Stimulated activated naive CD8-positive, alpha-beta T cell treated with anti-CD3 and anti-CD28 coated beads, Interleukin-15, Interleukin-2, amounts not matched to agents 100 ng/mL and 50 ng/mL, for 24 hours (primary cell): ENCODE data around the gene NR2F2.

ENCODE experiments used
- H3K27ac Mint-ChIP-seq: one replicate; pipeline ENCODE4 v1.8.0; 2021; ENCODE audit warnings: mild to moderate bottlenecking, mixed read lengths
- H3K27me3 Mint-ChIP-seq: one replicate; pipeline ENCODE4 v1.8.0; 2021; ENCODE audit warnings: mixed read lengths
- H3K36me3 Mint-ChIP-seq: one replicate; pipeline ENCODE4 v1.8.0; 2021; ENCODE audit warnings: low read depth, mixed read lengths
- H3K4me1 Mint-ChIP-seq: one replicate; pipeline ENCODE4 v1.8.0; 2021; ENCODE audit warnings: low read depth, mixed read lengths
- H3K4me3 Mint-ChIP-seq: one replicate; pipeline ENCODE4 v1.8.0; 2021; ENCODE audit warnings: mild to moderate bottlenecking, mixed read lengths
- H3K9me3 Mint-ChIP-seq: one replicate; pipeline ENCODE4 v1.8.0; 2021; ENCODE audit warnings: mixed read lengths

Gene NR2F2

DNA sequence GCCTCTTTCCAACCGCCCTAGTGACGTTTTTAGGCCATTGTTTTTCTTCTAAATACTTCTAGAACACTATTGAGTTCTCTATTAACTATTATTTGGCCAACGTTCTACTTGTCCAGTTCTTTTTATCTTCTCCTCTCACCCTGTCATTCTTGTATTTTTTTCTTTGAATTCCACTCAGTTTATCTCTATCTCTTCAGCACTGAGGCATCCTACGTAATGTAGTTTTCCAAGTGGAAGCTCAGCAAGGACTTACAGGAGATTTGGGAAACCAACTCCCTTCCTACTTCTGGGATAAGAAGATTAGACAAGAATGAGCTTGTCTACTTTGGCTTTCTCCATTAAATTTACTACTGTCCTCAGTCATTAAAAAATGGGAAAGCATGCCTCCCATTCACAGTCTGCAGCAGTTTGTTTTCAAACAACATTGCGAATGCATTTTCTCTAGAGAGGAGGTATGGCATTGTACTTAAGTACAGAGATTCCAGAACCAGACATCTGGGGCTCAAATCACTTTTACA lies 21.3 kb upstream of the NR2F2 start:
- no peaks in the 10 kb centered on the region for H3K4me1 Mint-ChIP-seq

DNA sequence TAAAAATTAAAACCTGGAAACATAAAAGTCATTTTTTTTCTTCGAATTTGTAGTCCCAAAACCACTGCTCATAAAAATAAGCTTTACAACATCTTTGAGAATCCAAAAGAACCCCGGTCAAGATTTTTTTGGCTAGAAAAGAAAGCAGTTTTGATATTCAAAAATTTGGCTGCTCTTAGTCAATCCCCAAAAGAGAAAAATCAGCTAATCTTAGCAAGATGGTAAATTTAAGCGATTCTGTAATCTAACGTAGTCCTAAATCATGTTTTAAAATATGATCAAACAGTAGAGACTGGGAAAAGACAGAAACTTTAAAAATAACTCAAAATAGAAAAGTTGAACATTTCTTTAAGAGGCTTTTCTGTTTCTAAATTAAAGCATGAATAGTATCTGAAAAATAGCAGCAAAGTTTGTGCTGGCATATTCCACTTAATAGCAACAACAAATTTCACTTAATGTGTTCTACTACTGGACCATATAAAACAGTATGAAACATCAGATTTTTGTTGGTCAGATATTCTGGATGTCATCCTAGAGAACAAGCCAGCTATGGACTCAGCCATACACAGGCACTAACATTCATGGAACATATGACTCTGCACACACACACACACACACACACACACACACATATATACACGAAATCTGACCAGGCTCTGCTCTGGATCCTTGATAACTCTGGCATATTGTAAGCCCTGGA lies 19.1 kb upstream of the NR2F2 start:
- Mint-ChIP-seq H3K27ac (no peak overlapping the region), H3K27me3 (peaks cover 32% of the 10 kb centered on the region), H3K4me3 (no peak overlapping the region), H3K9me3 (no peaks in the 10 kb centered on the region), H3K36me3 (no peaks in the 10 kb centered on the region), H3K4me1 (no peaks in the 10 kb centered on the region)

More for the DNA sequence above, 21.3 kb upstream of the NR2F2 start:
- Mint-ChIP-seq H3K27me3 (peaks cover 21% of the 10 kb centered on the region), H3K9me3 (no peaks in the 10 kb centered on the region), H3K4me3 (no peak overlapping the region), H3K36me3 (no peaks in the 10 kb centered on the region), H3K27ac (no peak overlapping the region)

DNA sequence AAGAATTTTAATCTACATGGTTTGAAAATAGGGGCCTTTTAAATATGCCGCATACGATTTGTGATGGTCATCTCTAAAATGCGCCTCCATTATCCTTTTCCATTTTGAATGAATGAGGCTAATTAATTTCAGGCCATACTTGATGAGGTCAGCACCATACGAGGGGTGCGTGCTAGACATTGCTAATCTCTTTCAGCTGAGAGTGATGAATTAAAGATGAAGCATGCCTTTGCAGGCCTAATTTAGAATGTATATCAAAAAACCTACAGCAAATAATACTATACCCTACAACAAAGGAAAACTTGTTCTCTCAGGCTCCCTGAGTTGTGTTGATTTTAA lies 18.6 kb upstream of the NR2F2 start:
- Mint-ChIP-seq H3K4me1 (no peaks in the 10 kb centered on the region), H3K36me3 (no peaks in the 10 kb centered on the region), H3K27me3 (peaks cover 36% of the 10 kb centered on the region), H3K9me3 (no peaks in the 10 kb centered on the region), H3K4me3 (no peak overlapping the region), H3K27ac (no peak overlapping the region)

DNA sequence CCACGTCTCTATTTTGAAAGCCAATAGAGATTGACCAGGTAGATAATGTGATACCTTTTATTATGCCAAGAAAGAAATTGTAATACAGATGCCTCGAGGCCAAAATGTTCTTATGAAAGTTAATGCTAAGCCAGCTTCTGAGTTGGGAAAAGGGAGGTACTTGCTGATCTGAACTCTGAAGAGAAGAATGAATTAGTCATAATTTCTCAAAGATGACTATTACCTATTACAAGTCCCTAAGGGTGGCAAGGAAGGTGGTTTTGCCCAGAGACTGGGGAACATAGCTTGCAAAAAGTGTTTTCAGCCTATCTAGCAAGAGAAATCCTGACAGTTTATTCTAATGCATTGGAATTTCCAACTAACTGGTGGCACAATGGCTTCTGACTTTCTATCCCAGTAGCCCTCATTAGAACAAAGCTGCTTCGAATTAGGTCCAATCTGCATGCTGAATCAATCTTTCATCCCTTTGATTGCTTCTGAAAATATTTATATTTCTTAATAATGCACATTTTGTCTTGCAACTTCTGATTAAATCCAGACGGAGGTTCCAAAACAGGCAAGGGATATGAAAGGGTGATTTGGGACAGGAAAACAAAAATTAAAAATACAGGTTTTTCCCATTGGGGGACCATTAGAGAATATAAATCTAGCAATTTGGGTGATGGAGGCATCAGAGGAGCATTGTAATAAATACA lies 17.7 kb upstream of the NR2F2 start:
- no peaks in the 10 kb centered on the region for H3K36me3 Mint-ChIP-seq
- no peak overlapping the region for H3K27ac Mint-ChIP-seq
- no peaks in the 10 kb centered on the region for H3K9me3 Mint-ChIP-seq
- H3K4me1 Mint-ChIP-seq: no peaks in the 10 kb centered on the region
- peaks cover 43% of the 10 kb centered on the region for H3K27me3 Mint-ChIP-seq
- no peak overlapping the region for H3K4me3 Mint-ChIP-seq

DNA sequence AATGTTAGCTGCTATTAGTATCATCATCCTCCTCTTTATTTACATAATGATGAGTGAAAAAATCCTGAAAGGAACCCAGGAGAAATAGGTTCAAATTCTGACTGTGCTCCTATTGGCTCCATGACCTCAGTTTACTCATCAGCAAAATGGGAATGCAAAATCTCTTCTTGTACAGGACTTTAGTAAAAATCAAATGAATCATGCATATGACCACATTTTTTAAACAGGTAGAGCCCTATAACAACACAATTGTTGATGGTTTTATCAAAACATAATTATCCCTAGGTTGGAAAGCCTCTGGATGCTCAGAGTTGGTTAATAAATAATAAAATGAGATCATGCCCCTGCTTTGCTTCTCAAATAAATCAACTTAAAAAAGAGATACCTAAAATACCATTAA lies 16.0 kb upstream of the NR2F2 start:
- Mint-ChIP-seq H3K4me1 (no peaks in the 10 kb centered on the region), H3K27me3 (peaks cover 52% of the 10 kb centered on the region), H3K4me3 (no peak overlapping the region), H3K9me3 (no peaks in the 10 kb centered on the region), H3K27ac (no peak overlapping the region), H3K36me3 (no peaks in the 10 kb centered on the region)

DNA sequence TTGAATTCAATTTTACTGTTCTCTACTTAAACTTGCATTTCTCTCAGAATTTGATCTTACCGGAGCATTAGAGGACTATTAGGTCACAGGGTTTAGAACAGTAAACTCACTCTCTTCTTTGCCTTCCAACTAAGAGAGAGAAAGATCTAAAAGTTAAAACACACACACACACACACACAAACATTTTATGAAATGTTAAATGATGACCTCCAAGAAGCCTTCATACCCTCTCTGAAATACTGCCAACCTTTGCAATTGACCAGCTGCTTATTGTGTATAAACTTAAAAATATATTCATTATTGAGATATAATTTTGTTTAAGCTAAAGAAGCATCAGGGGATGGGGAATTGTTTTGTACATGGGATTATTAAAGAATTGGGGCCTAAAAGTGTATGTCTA lies 15.5 kb upstream of the NR2F2 start:
- no peaks in the 10 kb centered on the region for H3K4me1 Mint-ChIP-seq
- no peaks in the 10 kb centered on the region for H3K36me3 Mint-ChIP-seq
- H3K4me3 Mint-ChIP-seq: no peak overlapping the region
- no peak overlapping the region for H3K27ac Mint-ChIP-seq
- peaks cover 52% of the 10 kb centered on the region for H3K27me3 Mint-ChIP-seq
- H3K9me3 Mint-ChIP-seq: no peaks in the 10 kb centered on the region

DNA sequence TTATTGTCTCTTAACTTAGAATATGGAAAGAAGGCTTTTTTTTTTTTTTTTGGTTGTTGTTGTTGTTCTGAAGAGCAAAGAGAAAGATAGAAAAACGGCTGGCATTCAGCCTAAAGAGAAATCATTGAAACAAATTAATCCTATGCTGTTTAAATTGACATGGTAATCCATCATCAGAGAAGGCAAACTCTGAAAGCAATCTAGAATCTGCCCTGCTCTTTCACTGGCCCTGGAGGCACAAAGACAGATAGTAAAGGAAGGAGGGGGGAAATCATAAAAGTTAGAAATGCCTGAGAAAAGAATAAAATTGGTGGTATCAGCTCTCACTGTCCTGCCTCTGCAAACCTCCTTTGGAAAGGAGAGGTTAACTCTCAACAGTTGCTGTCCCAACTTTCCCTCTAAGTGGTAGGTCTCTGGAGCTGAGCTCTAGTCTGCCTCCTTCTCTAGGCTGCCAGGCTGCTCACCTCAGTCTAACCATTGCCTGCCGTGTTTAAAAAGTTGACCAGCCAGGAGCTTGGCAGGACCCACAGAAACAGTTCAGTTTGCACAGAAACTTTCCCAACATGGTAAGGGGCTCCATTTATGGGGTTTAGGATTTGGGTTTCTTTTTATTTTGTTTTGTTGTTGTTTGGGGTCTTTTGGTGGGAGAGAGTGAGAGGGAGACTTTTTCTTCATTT lies 13.4 kb upstream of the NR2F2 start:
- Mint-ChIP-seq H3K9me3 (no peaks in the 10 kb centered on the region), H3K4me1 (no peaks in the 10 kb centered on the region), H3K27ac (no peak overlapping the region), H3K36me3 (no peaks in the 10 kb centered on the region), H3K4me3 (no peak overlapping the region), H3K27me3 (peaks cover 64% of the 10 kb centered on the region)

DNA sequence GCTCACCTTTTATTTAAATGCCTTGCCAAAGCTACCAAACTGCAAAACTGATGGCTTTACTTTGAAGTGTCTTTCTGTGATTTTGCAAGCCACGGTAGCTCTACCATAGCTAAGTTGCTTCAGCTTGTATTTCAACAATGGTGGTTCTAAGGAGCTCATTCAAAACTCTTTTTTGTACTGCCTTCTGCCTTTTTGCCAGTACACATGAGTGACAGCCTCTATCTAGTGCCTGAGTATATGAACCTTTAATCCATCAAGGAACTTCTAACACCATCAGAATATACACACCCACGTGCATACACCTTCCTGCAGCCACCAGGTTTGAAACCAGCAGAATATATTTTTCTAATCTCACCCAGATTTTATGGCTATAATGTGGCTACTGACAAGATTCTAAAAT lies 10.4 kb upstream of the NR2F2 start:
- no peaks in the 10 kb centered on the region for H3K4me1 Mint-ChIP-seq
- H3K27me3 Mint-ChIP-seq: peaks cover 76% of the 10 kb centered on the region
- no peak overlapping the region for H3K27ac Mint-ChIP-seq
- H3K36me3 Mint-ChIP-seq: no peaks in the 10 kb centered on the region
- no peak overlapping the region for H3K4me3 Mint-ChIP-seq
- no peaks in the 10 kb centered on the region for H3K9me3 Mint-ChIP-seq

DNA sequence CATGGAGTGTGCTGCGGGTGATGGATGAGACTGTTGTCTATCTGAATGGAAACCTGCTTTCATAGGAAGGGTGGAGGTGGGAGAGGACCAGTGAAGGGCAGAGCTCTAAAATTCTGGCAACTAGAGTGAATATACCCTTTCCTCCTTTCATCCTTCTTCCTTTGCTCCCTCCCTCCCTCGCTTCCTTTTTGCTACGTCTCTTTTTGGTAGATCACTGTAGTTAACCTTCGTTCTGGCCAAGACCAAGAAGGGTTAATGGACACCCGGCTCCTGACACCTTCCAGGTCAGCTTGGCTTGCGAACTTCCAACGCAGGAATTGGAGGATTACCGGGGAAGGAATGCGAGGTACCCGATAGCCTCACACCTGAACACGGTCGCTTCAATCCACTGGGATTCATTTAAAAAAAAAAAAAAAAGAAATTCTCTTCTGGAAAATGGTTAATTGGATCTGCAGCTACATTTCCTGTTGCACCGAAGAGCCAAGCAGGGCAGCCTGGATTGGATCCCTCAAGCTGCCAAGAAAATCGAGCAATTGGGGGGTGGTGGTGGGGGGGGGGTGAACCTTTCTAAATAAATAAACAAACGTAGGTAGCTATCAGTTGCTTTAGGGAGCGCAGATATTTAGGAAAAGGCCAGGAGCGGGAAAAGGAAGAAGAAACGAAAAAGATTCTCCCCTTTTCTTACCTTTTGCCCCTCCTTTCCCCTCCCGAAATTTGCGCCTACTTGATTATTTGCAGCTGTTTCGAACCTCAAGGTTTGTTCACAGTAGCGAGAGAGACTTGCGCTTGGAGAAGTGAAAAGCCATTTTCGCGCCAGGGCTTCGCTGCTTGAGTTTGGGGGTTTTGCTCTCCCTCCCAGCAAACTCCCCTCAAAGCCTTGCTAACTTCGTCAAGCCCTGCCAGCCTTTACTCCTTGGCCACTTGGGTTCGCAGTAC lies 9.5 kb upstream of the NR2F2 start:
- H3K4me1 Mint-ChIP-seq: no peaks in the 10 kb centered on the region

DNA sequence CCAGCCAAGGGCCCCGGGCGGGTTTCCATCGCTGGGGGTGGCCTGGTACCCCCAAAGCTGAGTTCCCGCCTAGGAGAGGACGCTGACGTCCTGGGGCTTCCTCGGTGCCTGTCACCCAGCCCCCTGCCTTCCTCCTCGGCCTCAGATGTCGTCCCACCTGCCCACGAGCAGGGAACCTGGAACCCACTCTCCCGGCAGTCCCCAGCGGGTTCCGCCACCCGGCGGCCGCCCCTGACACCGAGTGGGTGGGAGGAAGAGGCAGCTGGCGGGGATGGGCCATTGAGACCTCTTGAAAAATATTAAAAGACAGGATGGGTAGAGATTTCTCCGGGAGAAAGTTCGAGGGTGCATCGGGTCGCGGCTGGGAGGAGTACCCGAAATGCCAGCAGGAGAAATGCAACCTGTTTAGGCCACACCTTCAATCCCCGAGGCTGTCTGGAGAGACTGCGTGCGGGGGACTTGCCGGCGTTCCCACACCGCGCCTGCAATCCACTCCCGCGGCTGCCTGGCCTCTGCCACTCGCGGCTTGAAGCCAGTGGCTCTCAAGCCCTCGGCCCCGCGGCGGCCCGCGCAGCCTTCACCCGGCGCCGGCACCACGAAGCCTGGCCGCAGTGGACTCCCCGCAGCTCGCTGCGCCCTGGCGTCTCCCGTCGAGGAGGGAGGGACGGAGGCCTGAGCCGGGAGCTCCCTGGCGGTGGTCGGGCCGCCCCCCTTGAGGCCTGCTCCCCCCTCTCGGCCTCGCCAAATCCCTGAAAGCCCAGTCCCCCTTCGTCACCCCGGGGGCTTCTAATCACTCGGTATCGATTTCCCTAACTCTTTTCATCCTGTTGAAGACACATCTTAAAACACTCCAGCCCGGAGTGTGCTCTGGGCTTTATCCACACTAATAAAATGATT lies 8.6 kb upstream of the NR2F2 start:
- peaks cover 6% of the 10 kb centered on the region for H3K36me3 Mint-ChIP-seq

More for the DNA sequence above, 9.5 kb upstream of the NR2F2 start:
- Mint-ChIP-seq H3K27ac (no peak overlapping the region), H3K4me3 (no peak overlapping the region), H3K36me3 (peaks cover 4% of the 10 kb centered on the region), H3K9me3 (no peaks in the 10 kb centered on the region), H3K27me3 (peaks cover 76% of the 10 kb centered on the region)

DNA sequence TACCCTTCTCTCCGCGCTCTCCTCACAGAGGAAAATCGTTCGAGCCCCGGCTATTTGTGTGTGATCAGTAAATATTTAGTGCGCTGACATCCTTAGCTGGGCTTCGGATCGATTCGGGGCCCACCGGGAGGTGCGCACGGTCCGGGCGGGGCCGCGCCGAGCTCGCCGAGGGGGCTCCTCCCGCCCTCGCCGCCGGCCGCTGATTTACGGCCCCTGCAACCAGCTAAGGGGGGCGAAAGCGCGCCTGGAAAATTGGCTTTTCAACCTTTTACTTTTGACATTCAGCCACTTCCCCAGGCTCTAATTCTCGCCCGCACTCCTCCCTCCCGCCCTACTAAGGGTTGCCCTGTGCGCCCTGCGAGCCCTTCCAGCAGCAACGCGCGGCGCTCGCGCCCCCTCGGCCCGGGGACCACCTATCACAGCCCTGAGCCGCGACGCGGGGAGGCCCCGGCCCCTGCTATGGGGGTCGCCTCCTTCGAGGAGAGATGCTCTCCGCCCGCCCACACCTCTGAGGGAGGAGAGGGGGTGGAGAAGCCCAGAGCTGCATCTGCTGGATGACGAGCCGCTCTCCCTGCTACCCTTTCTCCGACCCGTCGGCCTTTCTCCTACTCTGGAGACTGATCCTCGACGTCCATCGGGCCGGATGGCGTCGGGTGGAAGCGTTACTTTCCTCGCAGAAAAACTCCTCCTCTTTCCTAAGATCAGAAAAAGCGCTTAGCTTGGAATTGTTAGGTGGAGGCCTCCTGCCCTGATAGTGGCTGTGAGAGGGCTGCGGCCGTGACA lies 7.8 kb upstream of the NR2F2 start:
- no peak overlapping the region for H3K27ac Mint-ChIP-seq
- H3K9me3 Mint-ChIP-seq: no peaks in the 10 kb centered on the region
- peaks cover 80% of the 10 kb centered on the region for H3K27me3 Mint-ChIP-seq
- no peaks in the 10 kb centered on the region for H3K4me1 Mint-ChIP-seq
- H3K36me3 Mint-ChIP-seq: peaks cover 6% of the 10 kb centered on the region
- H3K4me3 Mint-ChIP-seq: no peak overlapping the region

More for the DNA sequence above, 8.6 kb upstream of the NR2F2 start:
- H3K27ac Mint-ChIP-seq: no peak overlapping the region
- no peaks in the 10 kb centered on the region for H3K4me1 Mint-ChIP-seq
- H3K4me3 Mint-ChIP-seq: no peak overlapping the region
- peaks cover 79% of the 10 kb centered on the region for H3K27me3 Mint-ChIP-seq
- no peaks in the 10 kb centered on the region for H3K9me3 Mint-ChIP-seq

DNA sequence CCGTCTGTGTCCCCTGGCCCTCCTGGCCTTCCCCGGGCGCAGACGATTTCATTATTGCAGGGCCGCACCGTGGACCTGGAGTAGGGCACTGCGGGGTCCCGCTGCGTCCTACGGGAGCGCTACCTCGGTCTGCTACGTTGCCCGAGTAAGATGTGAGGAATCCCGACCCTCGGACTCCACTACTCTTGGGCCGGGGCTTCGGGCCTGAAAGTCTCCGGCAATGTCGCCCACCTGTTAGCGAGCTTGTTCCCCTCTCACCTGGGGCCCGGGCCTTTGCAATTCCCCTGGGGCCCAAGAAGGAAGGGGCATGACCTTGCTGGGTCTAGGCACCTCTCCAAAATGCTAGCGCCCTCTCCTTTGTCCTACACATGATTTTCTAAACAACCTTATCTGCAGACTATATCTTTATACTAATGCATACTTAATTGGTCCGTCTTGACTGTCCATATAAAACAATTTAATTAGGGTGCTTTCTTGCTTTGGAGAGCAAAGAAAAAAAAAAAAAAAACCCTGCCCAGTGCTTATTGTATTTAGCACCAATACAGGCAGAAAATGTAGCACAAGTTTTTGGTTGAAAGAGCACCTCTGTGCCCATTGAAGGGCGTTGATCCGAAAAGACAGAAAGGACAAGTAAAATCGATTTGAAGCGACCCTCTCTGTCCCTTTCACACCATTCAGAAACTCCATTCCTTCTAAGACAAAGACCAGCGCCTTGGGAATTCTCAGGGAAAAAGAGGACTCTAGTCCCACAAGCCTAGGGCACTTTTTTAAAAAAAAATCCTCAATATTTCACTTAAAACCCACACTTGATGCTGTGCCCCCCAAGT lies 7.0 kb upstream of the NR2F2 start:
- no peaks in the 10 kb centered on the region for H3K9me3 Mint-ChIP-seq
- H3K4me3 Mint-ChIP-seq: no peak overlapping the region
- peaks cover 86% of the 10 kb centered on the region for H3K27me3 Mint-ChIP-seq
- H3K27ac Mint-ChIP-seq: no peak overlapping the region
- peaks cover 6% of the 10 kb centered on the region for H3K36me3 Mint-ChIP-seq
- no peaks in the 10 kb centered on the region for H3K4me1 Mint-ChIP-seq
